MCF 10A (cell line): Measurements from ENCODE around the gene DUSP19. TPM values are rescaled to one million over a fixed set of nuclear protein-coding genes. Genes with fewer than 3 reads are reported as not detected.

Experiments used
- BruUV-seq: library from RNA; stranded (reverse); fragments of 400-500 nt; replicated peaks from 2 replicates; lab custom pipeline; 2021; lab: Mats Ljungman, UMichigan
- CTCF ChIA-PET: fragments of 300-600 bp; sonication (Branson Sonifier 250); formaldehyde crosslinking; extraction: SDS; loops from one replicate; lab custom pipeline; 2021; ENCODE audit warnings: antibody characterized with exemption, inconsistent platforms; lab: Yijun Ruan, JAX
- POLR2A ChIA-PET: fragments of 300-600, 350-650 bp; sonication (Branson Sonifier 250); formaldehyde crosslinking; extraction: SDS; loops from one replicate; lab custom pipeline; 2020; ENCODE audit warnings: antibody characterized with exemption, inconsistent platforms; lab: Yijun Ruan, JAX
- DNase-seq: peaks from one replicate; pipeline ENCODE4 v3.0.0-alpha.2; 2018; ENCODE audit not compliant: unreplicated experiment
- H3K27ac Mint-ChIP-seq: one replicate; pipeline ENCODE4 v1.8.0; 2022; ENCODE audit warnings: mild to moderate bottlenecking, low read depth, mixed read lengths; ENCODE audit not compliant: unreplicated experiment
- H3K27me3 Mint-ChIP-seq: one replicate; pipeline ENCODE4 v1.8.0; 2022; ENCODE audit warnings: mixed read lengths; ENCODE audit not compliant: insufficient read depth, unreplicated experiment
- H3K36me3 Mint-ChIP-seq: one replicate; pipeline ENCODE4 v1.8.0; 2022; ENCODE audit warnings: mild to moderate bottlenecking, moderate library complexity, mixed read lengths; ENCODE audit not compliant: insufficient read depth, unreplicated experiment
- H3K4me1 Mint-ChIP-seq: one replicate; pipeline ENCODE4 v1.8.0; 2022; ENCODE audit warnings: mixed read lengths; ENCODE audit not compliant: insufficient read depth, unreplicated experiment
- H3K4me3 Mint-ChIP-seq: one replicate; pipeline ENCODE4 v1.8.0; 2022; ENCODE audit warnings: mild to moderate bottlenecking, moderate library complexity, mixed read lengths; ENCODE audit not compliant: unreplicated experiment
- H3K9me3 Mint-ChIP-seq: one replicate; pipeline ENCODE4 v1.8.0; 2022; ENCODE audit warnings: mixed read lengths; ENCODE audit not compliant: unreplicated experiment
- intact Hi-C: fragments of 100-400 bp; cut with micrococcal nuclease; formaldehyde crosslinking; loops from 2 replicates; pipeline ENCODE4 v1.14.1; 2022
- total RNA-seq: library from RNA; stranded (reverse); gene quantifications from 2 replicates; pipeline ENCODE4 v1.2.3, GENCODE V29; 2022
- TF ChIP-seq, protein P1 (sequence below): fragments of 200-600 bp; IDR thresholded peaks from one replicate; pipeline ENCODE4 v1.8.0; 2022; ENCODE audit warnings: antibody characterized with exemption, mild to moderate bottlenecking; ENCODE audit not compliant: unreplicated experiment

DUSP19 gene
- total RNA-seq, 1 experiment from 2014 or later, result 0.84 TPM

- ChIA-PET POLR2A (interaction anchor here (0.6 to 4.2 kb wide), 8 partner anchors 11 to 124 kb away, joined by 3 to 58 read pairs (median 6); partner anchors contain the start of genes DUSP19 and NUP35), CTCF (interaction anchor here (1.4 kb wide), 1 partner anchor 89 kb away, joined by 4 read pairs; no protein-coding TSS in a partner anchor)
- H3K4me3 Mint-ChIP-seq, result peak overlapping the region; percentile 96
- no peaks in the 10 kb centered on the region for H3K27me3 Mint-ChIP-seq
- TF ChIP-seq, protein P1, sequence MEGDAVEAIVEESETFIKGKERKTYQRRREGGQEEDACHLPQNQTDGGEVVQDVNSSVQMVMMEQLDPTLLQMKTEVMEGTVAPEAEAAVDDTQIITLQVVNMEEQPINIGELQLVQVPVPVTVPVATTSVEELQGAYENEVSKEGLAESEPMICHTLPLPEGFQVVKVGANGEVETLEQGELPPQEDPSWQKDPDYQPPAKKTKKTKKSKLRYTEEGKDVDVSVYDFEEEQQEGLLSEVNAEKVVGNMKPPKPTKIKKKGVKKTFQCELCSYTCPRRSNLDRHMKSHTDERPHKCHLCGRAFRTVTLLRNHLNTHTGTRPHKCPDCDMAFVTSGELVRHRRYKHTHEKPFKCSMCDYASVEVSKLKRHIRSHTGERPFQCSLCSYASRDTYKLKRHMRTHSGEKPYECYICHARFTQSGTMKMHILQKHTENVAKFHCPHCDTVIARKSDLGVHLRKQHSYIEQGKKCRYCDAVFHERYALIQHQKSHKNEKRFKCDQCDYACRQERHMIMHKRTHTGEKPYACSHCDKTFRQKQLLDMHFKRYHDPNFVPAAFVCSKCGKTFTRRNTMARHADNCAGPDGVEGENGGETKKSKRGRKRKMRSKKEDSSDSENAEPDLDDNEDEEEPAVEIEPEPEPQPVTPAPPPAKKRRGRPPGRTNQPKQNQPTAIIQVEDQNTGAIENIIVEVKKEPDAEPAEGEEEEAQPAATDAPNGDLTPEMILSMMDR, result no peak
- H3K9me3 Mint-ChIP-seq, result no peaks in the 10 kb centered on the region
- H3K27ac Mint-ChIP-seq, result peak overlapping the region; percentile 57
- peaks cover 42% of the 10 kb centered on the region for H3K4me1 Mint-ChIP-seq
- no peaks in the 10 kb centered on the region for H3K36me3 Mint-ChIP-seq
- intact Hi-C loops, result loop anchor here (2.0 kb wide), 1 partner anchor 43 kb away; the partner anchor contains the start of gene DUSP19
- DNase-seq, result no peak
- BruUV-seq, result no TSS peak
Observed at GRCh38 chr2:183035954-183036669, 42.4 kb upstream of the DUSP19 start.

- TF ChIP-seq, protein P1, result no peak
- no peaks in the 10 kb centered on the region for H3K9me3 Mint-ChIP-seq
- DNase-seq, result peak; percentile 57
Observed at GRCh38 chr2:183037074-183037552, 41.4 kb upstream of the DUSP19 start.

GRCh38 chr2:183037553-183038340 lies 40.8 kb upstream of the DUSP19 start:
- Mint-ChIP-seq H3K9me3 (no peaks in the 10 kb centered on the region), H3K4me1 (peaks cover 30% of the 10 kb centered on the region), H3K4me3 (peak overlapping the region; percentile 96), H3K27me3 (no peaks in the 10 kb centered on the region), H3K36me3 (no peaks in the 10 kb centered on the region), H3K27ac (peak overlapping the region; percentile 57)
- BruUV-seq, result no TSS peak
- CTCF ChIA-PET, result interaction anchor here (1.4 to 1.5 kb wide), 2 partner anchors 15 to 87 kb away, joined by 3 to 4 read pairs; no protein-coding TSS in a partner anchor
- TF ChIP-seq, protein P1, result no peak
- POLR2A ChIA-PET, result interaction anchor here (0.9 to 4.2 kb wide), 12 partner anchors 12 to 190 kb away, joined by 3 to 58 read pairs (median 5); partner anchors contain the start of genes DUSP19 and NUP35
- intact Hi-C loops, result loop anchor here (1.0 kb wide), 1 partner anchor 87 kb away; the partner anchor contains the start of gene NUP35
- peak; percentile 39 for DNase-seq

More at GRCh38 chr2:183037074-183037552, 41.4 kb upstream of the DUSP19 start:
- H3K36me3 Mint-ChIP-seq, result no peaks in the 10 kb centered on the region
- ChIA-PET CTCF (interaction anchor here (1.4 to 1.5 kb wide), 2 partner anchors 14 to 88 kb away, joined by 3 to 4 read pairs; no protein-coding TSS in a partner anchor), POLR2A (interaction anchor here (0.6 to 4.2 kb wide), 12 partner anchors 12 to 190 kb away, joined by 3 to 58 read pairs (median 4); partner anchors contain the start of genes DUSP19 and NUP35)
- intact Hi-C loops, result no loop called here
- TSS peak; percentile 41 for BruUV-seq
- H3K4me1 Mint-ChIP-seq, result peaks cover 34% of the 10 kb centered on the region
- H3K27me3 Mint-ChIP-seq, result no peaks in the 10 kb centered on the region
- H3K4me3 Mint-ChIP-seq, result peak overlapping the region; percentile 96
- H3K27ac Mint-ChIP-seq, result peak overlapping the region; percentile 57
